Endothelial cell of umbilical vein (primary cell): ENCODE data around the gene FGD3. TPM values are rescaled to one million over a fixed set of nuclear protein-coding genes. Genes with fewer than 3 reads are reported as not detected.

Experiments
- BruUV-seq: library from RNA; stranded (reverse); fragments of 400-500 nt; replicated peaks from 2 replicates; lab custom pipeline; 2021; lab: Mats Ljungman, UMichigan
- CTCF ChIA-PET: fragments of 300-600, 350-600 bp; sonication (Branson Sonifier 250); formaldehyde crosslinking; loops from one replicate; lab custom pipeline; 2021; ENCODE audit warnings: antibody characterized with exemption, inconsistent platforms; lab: Charles Lee
- POLR2A ChIA-PET: fragments of 300-600, 350-600 bp; sonication (Branson Sonifier 250); formaldehyde crosslinking; loops from one replicate; lab custom pipeline; 2021; ENCODE audit warnings: antibody characterized with exemption, inconsistent platforms; lab: Charles Lee
- DNase-seq: peaks from one replicate; pipeline ENCODE4 v3.0.0-alpha.2; 2011; ENCODE audit warnings: low read depth, low spot score
- FAIRE-seq: peaks from 2 replicates; lab custom pipeline; 2011; peaks lifted over from hg19 to GRCh38; lab: Jason Lieb, UNC
- H2AFZ ChIP-seq: 2 replicates; pipeline ENCODE4 v1.6.0; 2012; ENCODE audit warnings: low read depth, low read length, control low read depth, inconsistent platforms
- H3K27ac ChIP-seq: 2 replicates; pipeline ENCODE4 v1.5.1; 2011; ENCODE audit warnings: low read depth, mild to moderate bottlenecking, control low read depth, low read length, moderate library complexity; ENCODE audit not compliant: insufficient read depth
- H3K27me3 ChIP-seq, 2 experiments: 2 replicates each; pipeline versions ENCODE4 v1.6.0 to v1.6.1; 2011; ENCODE audit warnings: low read length in 2 of 2, mixed read lengths in 1 of 2; ENCODE audit not compliant: control insufficient read depth in 2 of 2, insufficient read depth in 2 of 2
- H3K36me3 ChIP-seq, 2 experiments: 2 replicates in 1 of 2; 3 replicates in 1 of 2; pipeline ENCODE4 v1.5.1; 2011; ENCODE audit warnings: low read length in 2 of 2, mild to moderate bottlenecking in 1 of 2, moderate library complexity in 1 of 2; ENCODE audit not compliant: control insufficient read depth in 2 of 2, insufficient read depth in 2 of 2; ENCODE audit errors: extremely low read depth in 1 of 2
- H3K4me1 ChIP-seq: 3 replicates; pipeline ENCODE4 v1.5.1; 2011; ENCODE audit warnings: mild to moderate bottlenecking, low read length; ENCODE audit not compliant: control insufficient read depth, insufficient read depth; ENCODE audit errors: extremely low read depth
- H3K4me2 ChIP-seq: 2 replicates; pipeline ENCODE4 v1.6.1; 2011; ENCODE audit warnings: low read length, control low read depth, mixed read lengths; ENCODE audit not compliant: insufficient read depth
- H3K4me3 ChIP-seq, 3 experiments: fragments of 200-600 bp in 1 of 3; sonication (generic), shearing (Covaris generic) in 1 of 3; replicated peaks in 1 of 3; 2 replicates each; pipeline ENCODE4 v1.5.1; 2011 to 2016; ENCODE audit warnings: control low read depth in 3 of 3, low read length in 3 of 3, mild to moderate bottlenecking in 2 of 3, inconsistent platforms in 1 of 3, low read depth in 1 of 3, moderate library complexity in 1 of 3; ENCODE audit not compliant: insufficient read depth in 1 of 3
- H3K79me2 ChIP-seq: 2 replicates; pipeline ENCODE4 v1.6.0; 2012; ENCODE audit warnings: low read length, inconsistent platforms; ENCODE audit not compliant: control insufficient read depth, insufficient read depth
- H3K9ac ChIP-seq: replicated peaks from 2 replicates; pipeline ENCODE3; 2011; ENCODE audit warnings: low read length, control low read depth; ENCODE audit not compliant: insufficient read depth; ENCODE audit errors: extremely low read depth
- H3K9me1 ChIP-seq: replicated peaks from 3 replicates; pipeline ENCODE4 v1.6.0; 2011; ENCODE audit warnings: mild to moderate bottlenecking, low read length; ENCODE audit not compliant: control insufficient read depth, insufficient read depth; ENCODE audit errors: extremely low read depth
- H3K9me3 ChIP-seq: replicated peaks from 2 replicates; pipeline ENCODE4 v1.5.1; 2012; ENCODE audit warnings: low read length, inconsistent platforms; ENCODE audit not compliant: control insufficient read depth, insufficient read depth
- H4K20me1 ChIP-seq: replicated peaks from 2 replicates; pipeline ENCODE3; 2011; ENCODE audit warnings: mild to moderate bottlenecking, low read length; ENCODE audit not compliant: control insufficient read depth, insufficient read depth; ENCODE audit errors: extremely low read depth
- EZH2 ChIP-seq: IDR thresholded peaks from 2 replicates; pipeline ENCODE4 v1.6.1; 2012; ENCODE audit warnings: borderline replicate concordance, low read depth, mild to moderate bottlenecking, moderate library complexity, low read length, inconsistent platforms; ENCODE audit not compliant: severe bottlenecking
- FOS ChIP-seq: IDR thresholded peaks from 2 replicates; pipeline ENCODE4 v1.6.1; 2011; ENCODE audit warnings: mild to moderate bottlenecking, low read length, moderate library complexity, borderline replicate concordance; ENCODE audit not compliant: insufficient read depth
- GATA2 ChIP-seq: IDR thresholded peaks from 2 replicates; pipeline ENCODE4 v1.7.0; 2011; ENCODE audit warnings: low read depth, mild to moderate bottlenecking, moderate library complexity, mixed read lengths, low read length; ENCODE audit not compliant: insufficient read length, insufficient read depth
- JUN ChIP-seq: IDR thresholded peaks from 2 replicates; pipeline ENCODE4 v1.6.1; 2011; ENCODE audit warnings: borderline replicate concordance, low read depth; ENCODE audit not compliant: insufficient read length, insufficient read depth
- MYC ChIP-seq: IDR thresholded peaks from one replicate; pipeline ENCODE4 v1.6.1; 2011; ENCODE audit warnings: mild to moderate bottlenecking, low read depth, low read length
- POLR2A ChIP-seq: IDR thresholded peaks from 2 replicates; pipeline ENCODE4 v1.6.1; 2012; ENCODE audit warnings: low read depth, mild to moderate bottlenecking, control low read depth, low read length
- POLR2AphosphoS5 ChIP-seq: IDR thresholded peaks from 2 replicates; pipeline ENCODE4 v1.6.1; 2012; ENCODE audit warnings: low read depth, mild to moderate bottlenecking, control low read depth, low read length, moderate library complexity; ENCODE audit not compliant: insufficient read depth
- dilution Hi-C: fragments of 300-500 bp; cut with MboI; formaldehyde crosslinking; loops from one replicate; pipeline ENCODE4 v1.15.0; 2019; ENCODE audit warnings: low sequenced_read_pairs; ENCODE audit not compliant: extremely low pct_ligation_motif_present
- intact Hi-C: fragments of 100-400 bp; cut with micrococcal nuclease; formaldehyde crosslinking; loops from one replicate; pipeline ENCODE4 v1.10.0; 2022
- polyA plus RNA-seq, 4 experiments: library from polyadenylated mRNA; depleted of rRNA in 3 of 4; stranded (reverse) in 3 of 4; unstranded in 1 of 4; fragments of >200 nt; gene quantifications; 2 replicates each; pipeline versions ENCODE4 v1.2.1 to v1.2.3, GENCODE V29; 2011 to 2012; ENCODE audit warnings: missing spikeins in 1 of 4
- total RNA-seq: library from RNA; stranded (reverse); gene quantifications from 2 replicates; pipeline ENCODE4 v1.2.3, GENCODE V29; 2021
- TF ChIP-seq, protein P1 (sequence below): IDR thresholded peaks from 2 replicates; pipeline ENCODE4 v1.6.1; 2011; ENCODE audit not compliant: insufficient read depth, insufficient read length
- TF ChIP-seq, protein P2 (sequence below), 2 donors: IDR thresholded peaks; 1 replicate in 1 of 2; 2 replicates in 1 of 2; pipeline ENCODE4 v1.5.1; 2011; ENCODE audit warnings: low read length in 2 of 2, mild to moderate bottlenecking in 2 of 2, moderate library complexity in 2 of 2, control low read depth in 1 of 2, inconsistent platforms in 1 of 2, low read depth in 1 of 2; ENCODE audit not compliant: insufficient read depth in 1 of 2; ENCODE audit errors: extremely low read depth in 1 of 2

FGD3 gene
- total and polyA plus RNA-seq, 2 donors (not counting 3 experiments of a cell fraction or from before 2014, with no cell fraction given), result not detected

DNA sequence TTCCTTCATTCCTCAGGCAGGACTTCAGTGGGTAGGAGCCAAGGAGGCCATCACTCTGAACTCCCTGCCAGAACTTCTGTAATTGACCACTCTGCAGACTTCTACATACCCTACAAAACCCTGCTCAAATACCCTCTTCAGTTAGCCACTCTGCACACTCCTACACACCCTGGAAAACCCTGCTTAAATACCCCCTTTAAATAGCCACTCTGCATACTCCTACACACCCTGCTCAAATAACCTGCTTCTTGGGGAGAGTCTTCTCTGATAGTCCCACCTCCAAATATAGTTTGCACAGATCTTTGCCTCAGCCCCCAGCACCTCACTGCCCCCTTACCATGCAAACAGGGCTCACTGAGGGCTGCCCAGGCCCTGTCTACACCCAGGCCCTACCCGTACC, 130.0 kb downstream of the FGD3 start:
- H3K9me1 ChIP-seq, result no peaks in the 10 kb centered on the region
- no peaks in the 10 kb centered on the region for H3K27me3 ChIP-seq
- DNase-seq, result no peak
- ChIA-PET POLR2A (no interaction called here), CTCF (no interaction called here)
- H3K4me2 ChIP-seq, result no peak overlapping the region
- no peaks in the 10 kb centered on the region for H3K36me3 ChIP-seq
- H3K79me2 ChIP-seq, result no peaks in the 10 kb centered on the region
- H3K27ac ChIP-seq, result no peak overlapping the region
- intact Hi-C loops (no loop called here), dilution Hi-C loops (no loop called here)
- TF ChIP-seq POLR2A (no peak), EZH2 (no peak), JUN (no peak), GATA2 (no peak), MYC (no peak), FOS (no peak), POLR2AphosphoS5 (no peak)
- TF ChIP-seq, protein P1, sequence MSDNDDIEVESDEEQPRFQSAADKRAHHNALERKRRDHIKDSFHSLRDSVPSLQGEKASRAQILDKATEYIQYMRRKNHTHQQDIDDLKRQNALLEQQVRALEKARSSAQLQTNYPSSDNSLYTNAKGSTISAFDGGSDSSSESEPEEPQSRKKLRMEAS, result no peak
- TF ChIP-seq, protein P2, sequence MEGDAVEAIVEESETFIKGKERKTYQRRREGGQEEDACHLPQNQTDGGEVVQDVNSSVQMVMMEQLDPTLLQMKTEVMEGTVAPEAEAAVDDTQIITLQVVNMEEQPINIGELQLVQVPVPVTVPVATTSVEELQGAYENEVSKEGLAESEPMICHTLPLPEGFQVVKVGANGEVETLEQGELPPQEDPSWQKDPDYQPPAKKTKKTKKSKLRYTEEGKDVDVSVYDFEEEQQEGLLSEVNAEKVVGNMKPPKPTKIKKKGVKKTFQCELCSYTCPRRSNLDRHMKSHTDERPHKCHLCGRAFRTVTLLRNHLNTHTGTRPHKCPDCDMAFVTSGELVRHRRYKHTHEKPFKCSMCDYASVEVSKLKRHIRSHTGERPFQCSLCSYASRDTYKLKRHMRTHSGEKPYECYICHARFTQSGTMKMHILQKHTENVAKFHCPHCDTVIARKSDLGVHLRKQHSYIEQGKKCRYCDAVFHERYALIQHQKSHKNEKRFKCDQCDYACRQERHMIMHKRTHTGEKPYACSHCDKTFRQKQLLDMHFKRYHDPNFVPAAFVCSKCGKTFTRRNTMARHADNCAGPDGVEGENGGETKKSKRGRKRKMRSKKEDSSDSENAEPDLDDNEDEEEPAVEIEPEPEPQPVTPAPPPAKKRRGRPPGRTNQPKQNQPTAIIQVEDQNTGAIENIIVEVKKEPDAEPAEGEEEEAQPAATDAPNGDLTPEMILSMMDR (IDR thresholded peaks at IDR 0.05; ENCODE audit: extremely low read depth in 1 of 2, insufficient read depth in 1 of 2, low read depth in 1 of 2, low read length in 2 of 2), result no peak
- no peaks in the 10 kb centered on the region for H3K4me1 ChIP-seq
- H3K9me3 ChIP-seq, result no peaks in the 10 kb centered on the region
- no peak overlapping the region for H3K9ac ChIP-seq
- no TSS peak for BruUV-seq
- no peak for FAIRE-seq
- no peaks in the 10 kb centered on the region for H4K20me1 ChIP-seq
- no peak overlapping the region for H2AFZ ChIP-seq
- no peak overlapping the region for H3K4me3 ChIP-seq
